Muscle of leg (tissue), 11 donors: ENCODE measurements around the gene CGB3. TPM values are rescaled to one million over a fixed set of nuclear protein-coding genes. Genes with fewer than 3 reads are reported as not detected.
"Not testable (repeated sequence)": the region's sequence is repeated elsewhere in the genome, so short reads cannot be mapped to it uniquely, and the experiment has no call there.

Experiments
- DNase-seq: peaks from one replicate; pipeline ENCODE4 v3.0.0; 2013
- H3K27ac ChIP-seq: one replicate; pipeline ENCODE4 v1.5.1; 2013; ENCODE audit warnings: mild to moderate bottlenecking, low read length, control low read depth
- H3K27me3 ChIP-seq: one replicate; pipeline ENCODE4 v1.6.1; 2013; ENCODE audit warnings: low read length; ENCODE audit not compliant: control insufficient read depth, insufficient read depth
- H3K36me3 ChIP-seq: one replicate; pipeline ENCODE4 v1.6.1; 2013; ENCODE audit warnings: low read length; ENCODE audit not compliant: control insufficient read depth, insufficient read depth
- H3K4me1 ChIP-seq: one replicate; pipeline ENCODE4 v1.6.1; 2013; ENCODE audit warnings: low read length; ENCODE audit not compliant: control insufficient read depth, insufficient read depth
- H3K4me3 ChIP-seq: one replicate; pipeline ENCODE4 v1.5.1; 2013; ENCODE audit warnings: low read length, control low read depth
- H3K9me3 ChIP-seq: replicated peaks from 2 replicates; pipeline ENCODE4 v1.6.1; 2013; ENCODE audit warnings: low read depth, low read length; ENCODE audit not compliant: control insufficient read depth
- WGBS: methylation state at CpG from one replicate; pipeline ENCODE4 v1.1.5; 2013; ENCODE audit warnings: missing lambda C conversion rate; ENCODE audit not compliant: insufficient coverage; 5-methylcytosine and 5-hydroxymethylcytosine counted together
- polyA plus RNA-seq, 8 donors: library from polyadenylated mRNA; unstranded; fragments of 120-200 nt; gene quantifications; one replicate each; pipeline versions ENCODE4 v1.2.1 to v1.2.3, GENCODE V29; 2013; ENCODE audit warnings: inconsistent platforms in 1 of 8, low replicate concordance in 1 of 8; ENCODE audit not compliant: insufficient read length in 8 of 8, insufficient read depth in 1 of 8
- total RNA-seq: library from RNA; stranded (reverse); fragments of 120-200 nt; gene quantifications from one replicate; pipeline ENCODE4 v1.2.4, GENCODE V29; 2013

Gene CGB3
- total and polyA plus RNA-seq, 9 donors = 0.22 to 0.60 (median 0.57) TPM; not detected in 6

- 97% methylated on average over 2 of the region's 2 CpGs for WGBS
- Histone ChIP-seq H3K4me1 (peaks cover 34% of the 10 kb centered on the region), H3K4me3 (no peak overlapping the region), H3K9me3 (no peaks in the 10 kb centered on the region), H3K27ac (no peak overlapping the region), H3K27me3 (peaks cover 78% of the 10 kb centered on the region), H3K36me3 (no peaks in the 10 kb centered on the region)
- DNase-seq = no peak
Observed at GRCh38 chr19:49061000-49061399, 36.9 kb upstream of the CGB3 start.

GRCh38 chr19:49059053-49059452 is 34.9 kb upstream of the CGB3 start:
- WGBS = 8% methylated on average over 6 of the region's 9 CpGs
- Histone ChIP-seq H3K36me3 (no peaks in the 10 kb centered on the region), H3K4me1 (peaks cover 22% of the 10 kb centered on the region), H3K27ac (no peak overlapping the region), H3K4me3 (no peak overlapping the region), H3K9me3 (no peaks in the 10 kb centered on the region), H3K27me3 (peaks cover 74% of the 10 kb centered on the region)
- DNase-seq = no peak

DNA sequence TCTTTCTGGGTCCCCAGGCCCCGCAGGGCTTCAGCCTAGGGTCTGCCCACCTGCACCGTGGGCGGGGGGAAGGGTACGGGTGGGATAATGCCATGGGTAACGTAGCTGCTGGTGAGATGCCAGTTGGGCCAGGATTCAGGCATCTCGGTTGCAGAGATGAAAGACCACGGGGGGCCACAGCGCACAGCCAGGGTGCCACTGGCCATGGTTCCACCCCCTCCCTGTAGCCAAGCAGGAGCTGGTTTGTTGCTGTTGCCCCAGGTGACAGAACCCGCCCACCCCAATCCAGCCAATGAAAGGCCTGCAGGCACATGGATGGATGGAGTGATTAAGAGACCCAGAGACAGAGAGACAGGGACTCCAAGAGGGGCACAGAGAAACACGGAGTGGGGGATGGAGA is 34.4 kb upstream of the CGB3 start:
- Histone ChIP-seq H3K27ac (no peak overlapping the region), H3K4me3 (no peak overlapping the region), H3K4me1 (peaks cover 22% of the 10 kb centered on the region), H3K36me3 (no peaks in the 10 kb centered on the region), H3K9me3 (no peaks in the 10 kb centered on the region), H3K27me3 (peaks cover 74% of the 10 kb centered on the region)
- DNase-seq = no peak
- 24% methylated on average over 5 of the region's 10 CpGs for WGBS

GRCh38 chr19:49057636-49058234 is 33.6 kb upstream of the CGB3 start, which contains the start of gene CGB7:
Gene CGB7 (minus strand): TSS chr19:49057749. CDS start chr19:49055375, 2,374 bp downstream.
- H3K27me3 ChIP-seq = peaks cover 72% of the 10 kb centered on the region
- DNase-seq = peak; percentile 47
- H3K4me1 ChIP-seq = peaks cover 22% of the 10 kb centered on the region
- H3K27ac ChIP-seq = no peak within 1 kb of the TSS
- H3K4me3 ChIP-seq = peak within 1 kb of the TSS; percentile 51
- no peaks in the 10 kb centered on the region for H3K9me3 ChIP-seq
- WGBS = under 1% methylated on average over 24 of the region's 38 CpGs
- no peaks in the 10 kb centered on the region for H3K36me3 ChIP-seq

DNA sequence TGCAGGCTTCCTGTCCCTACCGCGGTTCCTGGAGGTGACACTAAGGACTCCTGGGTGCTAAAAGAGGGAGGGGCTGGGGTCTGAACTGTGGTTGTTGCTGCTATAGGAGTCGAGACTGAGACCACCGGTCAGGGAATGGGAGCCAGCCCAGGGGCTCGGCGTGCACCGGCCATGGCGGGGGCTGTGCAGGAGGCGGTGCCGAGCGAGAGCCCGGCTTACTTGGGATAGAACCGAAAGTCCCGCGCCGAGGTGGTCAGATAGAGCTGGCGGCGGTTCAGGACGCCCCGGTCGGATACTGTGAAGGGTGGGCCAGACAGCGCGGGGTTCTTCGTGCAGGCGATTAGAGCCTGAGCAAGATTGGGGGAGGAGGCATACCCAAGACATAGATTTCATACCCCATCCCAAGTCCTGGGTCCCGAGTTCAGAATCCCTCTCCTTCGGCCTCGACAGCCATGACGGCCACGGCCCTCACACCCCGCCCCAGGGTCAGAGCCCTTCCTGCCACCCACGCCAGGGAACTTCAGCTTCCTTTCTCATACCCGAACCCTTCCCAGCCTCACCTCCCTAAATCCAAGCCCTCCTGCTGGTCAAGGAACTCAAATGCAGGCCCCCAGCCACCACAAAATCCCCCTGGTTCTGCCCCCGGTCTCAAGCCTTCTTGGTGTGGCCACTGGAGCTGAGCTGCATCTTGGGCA is 32.9 kb upstream of the CGB3 start:
- H3K9me3 ChIP-seq, DNase-seq, H3K36me3 ChIP-seq, H3K27ac ChIP-seq: not testable (repeated sequence)
- H3K4me3 ChIP-seq = peak overlapping the region; percentile 51
- H3K27me3 ChIP-seq = peaks cover 72% of the 10 kb centered on the region
- WGBS = 6% methylated on average over 13 of the region's 34 CpGs
- H3K4me1 ChIP-seq = peaks cover 22% of the 10 kb centered on the region

GRCh38 chr19:49056101-49056901 is 32.2 kb upstream of the CGB3 start:
- Histone ChIP-seq H3K9me3 (no peaks in the 10 kb centered on the region), H3K4me1 (peaks cover 22% of the 10 kb centered on the region), H3K27ac (no peak overlapping the region), H3K36me3 (no peaks in the 10 kb centered on the region), H3K27me3 (peaks cover 68% of the 10 kb centered on the region), H3K4me3 (peak overlapping the region; percentile 51)
- WGBS = under 1% methylated on average over 53 of the region's 63 CpGs
- peak; percentile 54 for DNase-seq

DNA sequence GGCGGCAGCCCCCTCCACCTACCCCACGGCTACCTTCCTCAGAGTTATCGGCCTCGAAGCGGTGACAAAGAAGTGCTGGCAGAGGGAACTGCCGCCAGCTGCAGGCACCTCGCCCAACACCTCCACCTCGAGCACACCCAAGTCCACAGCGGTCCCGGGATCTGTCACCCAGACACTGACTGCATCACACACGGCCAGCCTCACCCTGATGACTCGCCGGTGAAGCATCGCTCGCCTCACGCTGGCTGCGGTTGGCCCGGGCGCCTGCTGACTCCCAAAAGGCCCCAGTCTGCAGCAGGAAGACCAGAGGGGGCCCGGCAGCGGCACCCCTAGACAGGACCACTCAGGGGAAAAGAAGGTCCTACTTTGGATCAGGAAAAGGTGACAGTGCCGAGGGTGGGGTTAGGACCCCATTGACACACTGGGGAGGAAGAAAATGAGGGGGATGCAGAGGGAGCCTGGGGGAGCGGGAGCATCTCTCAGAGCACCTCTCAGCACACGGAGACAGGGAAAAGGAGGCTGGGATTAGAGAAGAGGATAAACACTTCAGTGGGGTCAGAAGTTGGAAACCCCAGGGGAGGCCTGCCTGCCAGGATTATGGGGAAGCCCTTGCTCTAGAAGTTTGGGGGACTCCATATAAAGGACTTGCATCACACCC is 26.4 kb upstream of the CGB3 start:
- not testable (repeated sequence) for H3K4me3 ChIP-seq, H3K9me3 ChIP-seq, DNase-seq, H3K27ac ChIP-seq, H3K4me1 ChIP-seq, H3K36me3 ChIP-seq
- WGBS = 80% methylated on average over 15 of the region's 24 CpGs
- peaks cover 15% of the 10 kb centered on the region for H3K27me3 ChIP-seq

DNA sequence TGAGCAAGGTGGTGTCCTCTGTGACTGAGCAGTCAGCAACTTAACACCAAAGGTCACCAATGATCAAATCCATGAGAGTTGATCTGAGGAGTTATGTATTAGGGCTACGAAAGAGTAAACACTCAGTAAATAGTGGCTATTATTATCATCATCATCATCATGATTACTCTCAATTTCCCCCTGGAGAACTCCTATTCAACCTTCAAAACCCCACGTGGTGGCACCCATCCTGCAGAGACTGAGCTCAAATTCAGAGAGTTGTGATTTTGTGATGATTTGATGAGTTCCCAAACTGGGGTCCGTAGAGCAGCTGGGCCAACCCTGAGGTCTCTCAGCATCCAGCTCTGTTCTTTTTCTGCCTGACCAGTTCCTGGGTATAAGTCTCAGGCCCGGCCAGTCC is 25.7 kb upstream of the CGB3 start:
- not testable (repeated sequence) for H3K9me3 ChIP-seq, H3K4me1 ChIP-seq, DNase-seq, H3K36me3 ChIP-seq, H3K27ac ChIP-seq, H3K4me3 ChIP-seq, H3K27me3 ChIP-seq
- no CpG with 5 or more reads among the region's 4 CpGs for WGBS

GRCh38 chr19:49049011-49049410 is 24.9 kb upstream of the CGB3 start, which contains the start of gene CGB8:
Gene CGB8 (minus strand): TSS chr19:49049111. CDS start chr19:49048739, 372 bp downstream.
- not testable (repeated sequence) for DNase-seq, H3K27me3 ChIP-seq, H3K27ac ChIP-seq, H3K4me1 ChIP-seq, H3K36me3 ChIP-seq, H3K9me3 ChIP-seq, H3K4me3 ChIP-seq
- WGBS = 52% methylated on average over 2 of the region's 12 CpGs

DNA sequence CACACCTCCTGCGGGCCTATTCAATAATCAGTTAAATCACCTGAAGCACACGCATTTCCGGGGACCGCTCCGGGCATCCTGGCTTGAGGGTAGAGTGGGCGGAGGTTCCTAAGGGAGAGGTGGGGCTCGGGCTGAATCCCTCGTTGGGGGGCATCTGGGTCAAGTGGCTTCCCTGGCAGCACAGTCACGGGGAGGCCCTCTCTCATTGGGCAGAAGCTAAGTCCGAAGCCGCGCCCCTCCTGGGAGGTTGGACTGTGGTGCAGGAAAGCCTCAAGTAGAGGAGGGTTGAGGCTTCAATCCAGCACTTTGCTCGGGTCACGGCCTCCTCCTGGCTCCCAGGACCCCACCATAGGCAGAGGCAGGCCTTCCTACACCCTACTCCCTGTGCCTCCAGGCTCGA is 19.4 kb upstream of the CGB3 start, which contains the start of gene CGB5:
Gene CGB5 (plus strand): TSS at position 301 of the 400 bp plus-strand sequence. CDS start 362 bp downstream, outside the sequence.
- not testable (repeated sequence) for DNase-seq, H3K9me3 ChIP-seq
- WGBS = no CpG with 5 or more reads among the region's 15 CpGs

More for the DNA sequence above, 19.4 kb upstream of the CGB3 start, which contains the start of gene CGB5:
- H3K4me3 ChIP-seq, H3K4me1 ChIP-seq, H3K27me3 ChIP-seq, H3K27ac ChIP-seq, H3K36me3 ChIP-seq: not testable (repeated sequence)
